Endothelial cell of umbilical vein (primary cell): ENCODE data around the gene KRTAP4-9.
"Not testable (repeated sequence)": the region's sequence is repeated elsewhere in the genome, so short reads cannot be mapped to it uniquely, and the experiment has no call there.

Experiments used
- EZH2 ChIP-seq: IDR thresholded peaks from 2 replicates; pipeline ENCODE4 v1.6.1; 2012; ENCODE audit warnings: borderline replicate concordance, low read depth, mild to moderate bottlenecking, moderate library complexity, low read length, inconsistent platforms; ENCODE audit not compliant: severe bottlenecking
- FOS ChIP-seq: IDR thresholded peaks from 2 replicates; pipeline ENCODE4 v1.6.1; 2011; ENCODE audit warnings: mild to moderate bottlenecking, low read length, moderate library complexity, borderline replicate concordance; ENCODE audit not compliant: insufficient read depth
- JUN ChIP-seq: IDR thresholded peaks from 2 replicates; pipeline ENCODE4 v1.6.1; 2011; ENCODE audit warnings: borderline replicate concordance, low read depth; ENCODE audit not compliant: insufficient read length, insufficient read depth
- TF ChIP-seq, protein P1 (sequence below), 2 donors: IDR thresholded peaks; 1 replicate in 1 of 2; 2 replicates in 1 of 2; pipeline ENCODE4 v1.5.1; 2011; ENCODE audit warnings: low read length in 2 of 2, mild to moderate bottlenecking in 2 of 2, moderate library complexity in 2 of 2, control low read depth in 1 of 2, inconsistent platforms in 1 of 2, low read depth in 1 of 2; ENCODE audit not compliant: insufficient read depth in 1 of 2; ENCODE audit errors: extremely low read depth in 1 of 2
- TF ChIP-seq, protein P2 (sequence below): IDR thresholded peaks from 2 replicates; pipeline ENCODE4 v1.6.1; 2011; ENCODE audit not compliant: insufficient read depth, insufficient read length

DNA sequence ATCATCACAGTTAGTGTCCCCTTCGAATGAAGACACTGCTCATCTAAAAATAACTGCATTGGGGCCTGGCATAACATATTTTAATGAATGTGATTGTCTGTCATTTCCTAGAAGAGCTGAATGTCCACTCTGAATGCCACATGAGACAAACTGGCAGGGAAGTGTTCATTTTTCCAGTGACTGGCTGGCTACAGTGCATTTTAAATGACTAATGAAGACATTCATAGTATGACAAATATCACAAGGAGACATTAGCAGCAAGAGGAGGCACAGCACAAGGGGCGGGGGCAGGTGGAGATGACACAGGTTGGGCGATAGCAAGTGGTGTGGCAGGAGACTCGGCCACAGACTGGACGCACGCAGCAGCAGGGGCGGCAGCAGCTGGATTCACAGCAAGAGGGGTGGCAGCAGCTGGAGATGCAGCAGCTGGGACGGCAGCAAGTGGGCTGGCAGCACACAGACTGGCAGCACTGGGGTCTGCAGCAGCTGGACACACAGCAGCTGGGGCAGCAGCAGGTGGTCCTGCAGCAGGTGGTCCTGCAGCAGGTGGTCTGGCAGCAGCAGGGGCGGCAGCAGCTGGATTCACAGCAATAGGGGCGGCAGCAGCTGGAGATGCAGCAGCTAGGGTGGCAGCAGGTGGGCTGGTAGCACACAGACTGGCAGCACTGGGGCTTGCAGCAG, 43.9 kb downstream of the KRTAP4-9 start:
- TF ChIP-seq, protein P1, sequence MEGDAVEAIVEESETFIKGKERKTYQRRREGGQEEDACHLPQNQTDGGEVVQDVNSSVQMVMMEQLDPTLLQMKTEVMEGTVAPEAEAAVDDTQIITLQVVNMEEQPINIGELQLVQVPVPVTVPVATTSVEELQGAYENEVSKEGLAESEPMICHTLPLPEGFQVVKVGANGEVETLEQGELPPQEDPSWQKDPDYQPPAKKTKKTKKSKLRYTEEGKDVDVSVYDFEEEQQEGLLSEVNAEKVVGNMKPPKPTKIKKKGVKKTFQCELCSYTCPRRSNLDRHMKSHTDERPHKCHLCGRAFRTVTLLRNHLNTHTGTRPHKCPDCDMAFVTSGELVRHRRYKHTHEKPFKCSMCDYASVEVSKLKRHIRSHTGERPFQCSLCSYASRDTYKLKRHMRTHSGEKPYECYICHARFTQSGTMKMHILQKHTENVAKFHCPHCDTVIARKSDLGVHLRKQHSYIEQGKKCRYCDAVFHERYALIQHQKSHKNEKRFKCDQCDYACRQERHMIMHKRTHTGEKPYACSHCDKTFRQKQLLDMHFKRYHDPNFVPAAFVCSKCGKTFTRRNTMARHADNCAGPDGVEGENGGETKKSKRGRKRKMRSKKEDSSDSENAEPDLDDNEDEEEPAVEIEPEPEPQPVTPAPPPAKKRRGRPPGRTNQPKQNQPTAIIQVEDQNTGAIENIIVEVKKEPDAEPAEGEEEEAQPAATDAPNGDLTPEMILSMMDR (IDR thresholded peaks at IDR 0.05; ENCODE audit: extremely low read depth in 1 of 2, insufficient read depth in 1 of 2, low read depth in 1 of 2, low read length in 2 of 2), result not testable (repeated sequence)
- TF ChIP-seq, protein P2, sequence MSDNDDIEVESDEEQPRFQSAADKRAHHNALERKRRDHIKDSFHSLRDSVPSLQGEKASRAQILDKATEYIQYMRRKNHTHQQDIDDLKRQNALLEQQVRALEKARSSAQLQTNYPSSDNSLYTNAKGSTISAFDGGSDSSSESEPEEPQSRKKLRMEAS, result not testable (repeated sequence)
- TF ChIP-seq EZH2, FOS, JUN: not testable (repeated sequence)
